ENCODE results near the gene PFDN4. TPM values are rescaled to one million over a fixed set of nuclear protein-coding genes. Genes with fewer than 3 reads are reported as not detected.

The PFDN4 gene
- polyA plus RNA-seq, 1 donor from 2014 or later: 512 TPM

GRCh38 chr20:54172532-54172855 is 35.4 kb upstream of the PFDN4 start:
- Histone ChIP-seq H4K20me1 (ENCODE audit: insufficient read depth) (no peaks in the 10 kb centered on the region), H3K9ac (ENCODE audit: low read length) (peak overlapping the region; percentile 46), H3K27me3 (ENCODE audit: insufficient read depth, low read depth, low read length) (peaks cover 66% of the 10 kb centered on the region), H3F3A (ENCODE audit: insufficient read depth, low read length, poor library complexity, severe bottlenecking) (no peaks in the 10 kb centered on the region), H3K4me3 (ENCODE audit: low read length) (peak overlapping the region; percentile 77), H3K36me3 (ENCODE audit: insufficient read depth, low read length) (no peaks in the 10 kb centered on the region), H3K79me2 (replicated peaks; ENCODE audit: insufficient read depth, low read length) (no peaks in the 10 kb centered on the region), H3K9me3 (ENCODE audit: low read length) (no peaks in the 10 kb centered on the region), H2AFZ (ENCODE audit: low read depth, low read length) (no peak overlapping the region), H3K27ac (ENCODE audit: low read length) (no peak overlapping the region), H3K9me2 (ENCODE audit: insufficient read depth, low read length) (no peaks in the 10 kb centered on the region), H3K4me2 (ENCODE audit: low read length) (peak overlapping the region; percentile 78)
- no peak for TF ChIP-seq SMC3 (conservative IDR thresholded peaks at IDR 0.05; ENCODE audit: poor library complexity)
- TF ChIP-seq REST (IDR thresholded peaks at IDR 0.05; ENCODE audit: borderline replicate concordance): no peak
- TF ChIP-seq CTCF (IDR thresholded peaks at IDR 0.05; ENCODE audit: poor library complexity, severe bottlenecking): no peak
- no peak for TF ChIP-seq POLR2AphosphoS5 (IDR thresholded peaks at IDR 0.05)

- Histone ChIP-seq H3K9ac (ENCODE audit: low read length) (peak overlapping the region; percentile 46), H3K27ac (ENCODE audit: low read length) (no peak overlapping the region), H3K79me2 (replicated peaks; ENCODE audit: insufficient read depth, low read length) (no peaks in the 10 kb centered on the region), H2AFZ (ENCODE audit: low read depth, low read length) (peak overlapping the region; percentile 56), H4K20me1 (ENCODE audit: insufficient read depth) (no peaks in the 10 kb centered on the region), H3K9me2 (ENCODE audit: insufficient read depth, low read length) (no peaks in the 10 kb centered on the region), H3K27me3 (ENCODE audit: insufficient read depth, low read depth, low read length) (peaks cover 66% of the 10 kb centered on the region), H3K4me2 (ENCODE audit: low read length) (peak overlapping the region; percentile 78), H3K36me3 (ENCODE audit: insufficient read depth, low read length) (no peaks in the 10 kb centered on the region), H3K9me3 (ENCODE audit: low read length) (no peaks in the 10 kb centered on the region), H3F3A (ENCODE audit: insufficient read depth, low read length, poor library complexity, severe bottlenecking) (no peaks in the 10 kb centered on the region), H3K4me3 (ENCODE audit: low read length) (peak overlapping the region; percentile 77)
- TF ChIP-seq CTCF (IDR thresholded peaks at IDR 0.05; ENCODE audit: poor library complexity, severe bottlenecking): peak; percentile 40
- TF ChIP-seq SMC3 (conservative IDR thresholded peaks at IDR 0.05; ENCODE audit: poor library complexity): no peak
- TF ChIP-seq MXI1 (conservative IDR thresholded peaks at IDR 0.05; ENCODE audit: poor library complexity, severe bottlenecking): peak; percentile 38
- no peak for TF ChIP-seq REST (IDR thresholded peaks at IDR 0.05; ENCODE audit: borderline replicate concordance)
- TF ChIP-seq TAF1 (IDR thresholded peaks at IDR 0.05; ENCODE audit: low read depth): no peak
These were observed 34.8 kb upstream of the PFDN4 start for GRCh38 chr20:54172856-54173652.

Data from neural cell (in vitro differentiated cells).